HG03159 (cell line): ENCODE data around the gene COL18A1.

Experiments used
- ATAC-seq: cut with Tn5 transposase; IDR thresholded peaks from one replicate; pipeline ENCODE4 v1.9.1; 2021; ENCODE audit warnings: mild to moderate bottlenecking, moderate library complexity; ENCODE audit not compliant: unreplicated experiment

The COL18A1 gene

GRCh38 chr21:45396620-45396995, 8.4 kb upstream of the COL18A1 start:
- ATAC-seq: no peak

GRCh38 chr21:45397381-45397780, 7.6 kb upstream of the COL18A1 start:
- ATAC-seq: no peak

- no peak for ATAC-seq
Measured at GRCh38 chr21:45401054-45401518, 3.9 kb upstream of the COL18A1 start.

- no peak for ATAC-seq
Measured at GRCh38 chr21:45401916-45402900, 2.8 kb upstream of the COL18A1 start.

- no peak for ATAC-seq
Measured at GRCh38 chr21:45403133-45403824, 1.7 kb upstream of the COL18A1 start.

- no peak for ATAC-seq
Measured at GRCh38 chr21:45403825-45404729, 888 bp upstream of the COL18A1 start.

- no peak for ATAC-seq
Measured at GRCh38 chr21:45405271-45405818, 380 bp downstream of the COL18A1 start.

- ATAC-seq: no peak
Measured at GRCh38 chr21:45405819-45406762, 1.1 kb downstream of the COL18A1 start.

- ATAC-seq: no peak
Measured at GRCh38 chr21:45406801-45407628, 2.0 kb downstream of the COL18A1 start.

GRCh38 chr21:45407629-45408247, 2.8 kb downstream of the COL18A1 start:
- ATAC-seq: no peak

- ATAC-seq: no peak
Measured at GRCh38 chr21:45408271-45408791, 3.4 kb downstream of the COL18A1 start.

- no peak for ATAC-seq
Measured at GRCh38 chr21:45408801-45409261, 3.9 kb downstream of the COL18A1 start.

- no peak for ATAC-seq
Measured at GRCh38 chr21:45409466-45410150, 4.6 kb downstream of the COL18A1 start.

GRCh38 chr21:45410151-45410864, 5.3 kb downstream of the COL18A1 start:
- ATAC-seq: no peak

- no peak for ATAC-seq
Measured at GRCh38 chr21:45410865-45411809, 6.2 kb downstream of the COL18A1 start.
